Measurements from ENCODE around the gene WDCP.

DNA sequence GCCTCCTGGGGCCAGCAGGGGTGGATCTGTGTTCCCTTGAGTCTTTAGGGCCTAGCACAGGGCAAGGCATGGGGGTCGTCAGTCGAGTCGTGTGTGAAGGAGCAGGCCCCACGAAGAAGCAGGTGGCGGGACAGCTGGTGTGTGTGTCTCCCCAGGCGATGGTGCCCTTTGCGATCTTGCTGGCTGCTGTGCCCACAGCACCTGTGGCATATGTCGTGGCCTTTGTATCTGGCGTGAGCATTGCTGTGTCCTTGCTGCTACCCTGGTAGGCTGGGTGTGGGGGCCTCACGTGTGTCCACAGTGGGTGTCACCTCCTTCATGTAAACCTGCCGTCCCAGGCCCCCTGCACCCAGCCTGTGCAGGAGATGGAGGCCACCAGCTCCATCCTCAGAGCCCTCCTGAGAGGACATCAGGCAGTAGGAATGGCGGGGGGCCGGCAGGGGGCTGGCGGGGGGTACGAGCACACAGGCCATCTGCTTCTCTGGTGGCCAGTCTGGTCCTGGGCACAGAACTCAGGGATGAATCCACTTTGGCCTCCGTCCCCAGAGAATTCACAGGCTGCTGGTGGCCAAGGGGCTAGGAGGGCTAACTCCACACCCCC lies 24.1 kb downstream of the WDCP start:
- TF ChIP-seq CTCF (IDR thresholded peaks at IDR 0.05; ENCODE audit: low read depth, low read length, poor library complexity, severe bottlenecking) (no peak), EZH2phosphoT487 (IDR thresholded peaks at IDR 0.05; ENCODE audit: borderline replicate concordance, low read length) (no peak)

Data from DOHH2 (cell line).